Keratinocyte (primary cell): ENCODE results near the gene WLS. TPM values are rescaled to one million over a fixed set of nuclear protein-coding genes. Genes with fewer than 3 reads are reported as not detected.

Experiments
- DNase-seq: peaks from one replicate; pipeline ENCODE4 v3.0.0-alpha.2; 2011; ENCODE audit warnings: low read depth, missing footprints, low spot score
- FAIRE-seq: peaks from 2 replicates; lab custom pipeline; 2011; peaks lifted over from hg19 to GRCh38; lab: Jason Lieb, UNC
- H2AFZ ChIP-seq: 2 replicates; pipeline ENCODE4 v1.6.0; 2012; ENCODE audit warnings: low read length, control low read depth, inconsistent platforms; ENCODE audit not compliant: control insufficient read depth
- H3K27ac ChIP-seq: 2 replicates; pipeline ENCODE4 v1.5.1; 2011; ENCODE audit warnings: low read length; ENCODE audit not compliant: control insufficient read depth, insufficient read depth
- H3K27me3 ChIP-seq: 3 replicates; pipeline ENCODE4 v1.6.0; 2011; ENCODE audit warnings: low read length; ENCODE audit not compliant: control insufficient read depth, insufficient read depth; ENCODE audit errors: extremely low read depth
- H3K36me3 ChIP-seq, 2 experiments: 2 replicates in 1 of 2; 3 replicates in 1 of 2; pipeline ENCODE4 v1.5.1; 2011; ENCODE audit warnings: low read length in 2 of 2, mild to moderate bottlenecking in 1 of 2; ENCODE audit not compliant: control insufficient read depth in 2 of 2, insufficient read depth in 2 of 2; ENCODE audit errors: extremely low read depth in 1 of 2
- H3K4me1 ChIP-seq: 3 replicates; pipeline ENCODE4 v1.5.1; 2011; ENCODE audit warnings: low read length; ENCODE audit not compliant: control insufficient read depth, insufficient read depth; ENCODE audit errors: extremely low read depth
- H3K4me2 ChIP-seq: 3 replicates; pipeline ENCODE4 v1.6.0; 2011; ENCODE audit warnings: low read depth, low read length; ENCODE audit not compliant: control insufficient read depth, insufficient read depth; ENCODE audit errors: extremely low read depth
- H3K4me3 ChIP-seq, 3 experiments: fragments of 200-600 bp in 1 of 3; sonication (generic) in 1 of 3; 2 replicates in 2 of 3; 3 replicates in 1 of 3; pipeline ENCODE4 v1.5.1; 2011 to 2016; ENCODE audit warnings: low read length in 3 of 3, mild to moderate bottlenecking in 3 of 3, control low read depth in 2 of 3, inconsistent platforms in 1 of 3, low read depth in 1 of 3, mixed read lengths in 1 of 3, mixed run types in 1 of 3, moderate library complexity in 1 of 3; ENCODE audit not compliant: control insufficient read depth in 2 of 3, insufficient read depth in 2 of 3; ENCODE audit errors: extremely low read depth in 1 of 3
- H3K79me2 ChIP-seq: 2 replicates; pipeline ENCODE4 v1.6.0; 2012; ENCODE audit warnings: low read length; ENCODE audit not compliant: control insufficient read depth, insufficient read depth
- H3K9ac ChIP-seq: 3 replicates; pipeline ENCODE4 v1.6.0; 2011; ENCODE audit warnings: low read length; ENCODE audit not compliant: control insufficient read depth, insufficient read depth; ENCODE audit errors: extremely low read depth
- H3K9me1 ChIP-seq: 3 replicates; pipeline ENCODE4 v1.6.0; 2011; ENCODE audit warnings: low read length; ENCODE audit not compliant: control insufficient read depth, insufficient read depth; ENCODE audit errors: extremely low read depth
- H3K9me3 ChIP-seq: 2 replicates; pipeline ENCODE4 v1.5.1; 2012; ENCODE audit warnings: low read depth, low read length; ENCODE audit not compliant: control insufficient read depth
- H4K20me1 ChIP-seq: 3 replicates; pipeline ENCODE4 v1.6.0; 2011; ENCODE audit warnings: low read length; ENCODE audit not compliant: control insufficient read depth, insufficient read depth; ENCODE audit errors: extremely low read depth
- CTCF ChIP-seq, 3 experiments: IDR thresholded peaks in 1 of 3; conservative IDR thresholded peaks in 1 of 3; optimal IDR thresholded peaks in 1 of 3; 2 replicates in 2 of 3; 3 replicates in 1 of 3; pipeline versions ENCODE3 to v1.5.1; 2011; ENCODE audit warnings: low read length in 3 of 3, mild to moderate bottlenecking in 3 of 3, moderate library complexity in 2 of 3, control low read depth in 1 of 3, inconsistent platforms in 1 of 3; ENCODE audit not compliant: insufficient read depth in 2 of 3; ENCODE audit errors: extremely low read depth in 1 of 3
- EZH2 ChIP-seq: IDR thresholded peaks from one replicate; pipeline ENCODE4 v1.6.1; 2012; ENCODE audit warnings: inconsistent platforms, mild to moderate bottlenecking, low read length, moderate library complexity
- dilution Hi-C: fragments of 300-500 bp; cut with MboI; formaldehyde crosslinking; loops from one replicate; pipeline ENCODE4 v1.7.0; 2020; ENCODE audit warnings: low sequenced_read_pairs; ENCODE audit not compliant: extremely low pct_ligation_motif_present
- polyA plus RNA-seq, 5 experiments: library from polyadenylated mRNA; depleted of rRNA in 3 of 5; stranded (reverse) in 3 of 5; stranded (forward) in 1 of 5; unstranded in 1 of 5; fragments of >200 nt; gene quantifications; 1 replicate in 1 of 5; 2 replicates in 3 of 5; 3 replicates in 1 of 5; pipeline versions ENCODE4 v1.2.1 to v1.2.3, GENCODE V29; 2011 to 2012; ENCODE audit warnings: missing spikeins in 2 of 5, low read depth in 1 of 5, low replicate concordance in 1 of 5

Gene WLS
- polyA plus RNA-seq, 1 donor (not counting 4 experiments of a cell fraction or from before 2014, with no cell fraction given), result 92.4 TPM

- Histone ChIP-seq H3K9me1 (no peaks in the 10 kb centered on the region), H3K79me2 (peaks cover 43% of the 10 kb centered on the region), H3K4me1 (peaks cover 49% of the 10 kb centered on the region), H3K4me3 (peak overlapping the region; percentile 52 to 94 (median 86)), H2AFZ (no peak overlapping the region), H3K36me3 (no peaks in the 10 kb centered on the region), H3K9me3 (no peaks in the 10 kb centered on the region), H3K9ac (peak overlapping the region; percentile 87), H3K27me3 (no peaks in the 10 kb centered on the region), H3K4me2 (peak overlapping the region; percentile 95), H4K20me1 (no peaks in the 10 kb centered on the region), H3K27ac (peak overlapping the region; percentile 56)
- no peak for TF ChIP-seq CTCF (optimal IDR thresholded peaks at IDR 0.05 in 1 of 3, IDR thresholded peaks at IDR 0.05 in 1 of 3, conservative IDR thresholded peaks at IDR 0.05 in 1 of 3; ENCODE audit: extremely low read depth in 1 of 3, insufficient read depth in 2 of 3, low read length in 3 of 3)
- TF ChIP-seq EZH2, result no peak
- FAIRE-seq, result no peak
- DNase-seq, result no peak
- dilution Hi-C loops, result no loop called here
Measured at GRCh38 chr1:68229650-68230483, 2.5 kb downstream of the WLS start.

- no peaks in the 10 kb centered on the region for H3K9me3 ChIP-seq
- H3K79me2 ChIP-seq, result peaks cover 53% of the 10 kb centered on the region
- peak overlapping the region; percentile 50 for H2AFZ ChIP-seq
- no peak for FAIRE-seq
- peaks cover 49% of the 10 kb centered on the region for H3K4me1 ChIP-seq
- TF ChIP-seq EZH2 (no peak), CTCF (optimal IDR thresholded peaks at IDR 0.05 in 1 of 3, IDR thresholded peaks at IDR 0.05 in 1 of 3, conservative IDR thresholded peaks at IDR 0.05 in 1 of 3; ENCODE audit: extremely low read depth in 1 of 3, insufficient read depth in 2 of 3, low read length in 3 of 3) (no peak)
- dilution Hi-C loops, result no loop called here
- H4K20me1 ChIP-seq, result no peaks in the 10 kb centered on the region
- H3K27me3 ChIP-seq, result no peaks in the 10 kb centered on the region
- H3K36me3 ChIP-seq, result peaks cover 0 to 2% of the 10 kb centered on the region in 2 experiments
- no peak for DNase-seq
- peak overlapping the region; percentile 95 for H3K4me2 ChIP-seq
- peak overlapping the region in 2 of 3 experiments; percentile 86 to 94 for H3K4me3 ChIP-seq
- no peaks in the 10 kb centered on the region for H3K9me1 ChIP-seq
- H3K9ac ChIP-seq, result peak overlapping the region; percentile 87
- H3K27ac ChIP-seq, result peak overlapping the region; percentile 56
Measured at GRCh38 chr1:68228851-68229250, 3.5 kb downstream of the WLS start.
